Kidney glomerular epithelial cell (primary cell): ENCODE data around the gene PPARGC1A.

Experiments used
- DNase-seq: peaks from one replicate; lab custom pipeline; 2025; lab: John Stamatoyannopoulos, UW

PPARGC1A gene

GRCh38 chr4:23774909-23775308 lies 114.9 kb downstream of the PPARGC1A start:
- no peak for DNase-seq

DNA sequence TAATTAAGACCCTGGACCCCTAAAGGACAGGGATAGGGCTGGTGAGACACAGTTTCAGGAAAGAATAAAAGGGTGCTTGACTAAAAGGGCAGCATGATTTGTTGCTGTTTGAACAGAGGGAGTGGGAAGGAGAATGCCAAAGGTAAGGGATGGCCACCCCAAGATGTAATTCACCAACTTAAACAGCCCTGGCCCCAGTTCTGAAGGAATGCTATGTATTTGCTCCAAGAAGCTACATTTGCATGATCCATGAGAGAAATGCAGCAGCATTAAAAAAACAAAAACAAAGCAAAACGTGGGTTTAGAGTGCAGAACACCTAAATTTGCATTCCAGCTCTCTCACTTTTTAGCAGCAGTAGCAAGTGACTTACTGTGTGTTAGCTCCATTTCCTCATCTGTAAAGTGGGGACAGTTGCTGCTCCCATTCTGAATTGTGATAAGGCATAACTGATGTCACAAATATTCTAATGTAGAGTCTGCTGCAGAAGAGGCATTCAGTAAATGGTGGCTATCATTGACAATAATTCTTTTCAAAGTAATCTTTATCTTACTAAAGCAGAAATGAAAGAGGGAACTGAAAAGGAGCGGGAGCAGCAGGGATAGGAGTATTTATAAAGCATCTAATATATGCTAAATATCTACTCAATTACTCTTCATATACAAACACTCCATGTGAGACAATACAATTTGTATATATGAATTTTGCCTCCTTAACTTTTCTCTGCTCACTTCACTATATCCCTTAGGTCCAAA lies 115.8 kb downstream of the PPARGC1A start:
- no peak for DNase-seq

DNA sequence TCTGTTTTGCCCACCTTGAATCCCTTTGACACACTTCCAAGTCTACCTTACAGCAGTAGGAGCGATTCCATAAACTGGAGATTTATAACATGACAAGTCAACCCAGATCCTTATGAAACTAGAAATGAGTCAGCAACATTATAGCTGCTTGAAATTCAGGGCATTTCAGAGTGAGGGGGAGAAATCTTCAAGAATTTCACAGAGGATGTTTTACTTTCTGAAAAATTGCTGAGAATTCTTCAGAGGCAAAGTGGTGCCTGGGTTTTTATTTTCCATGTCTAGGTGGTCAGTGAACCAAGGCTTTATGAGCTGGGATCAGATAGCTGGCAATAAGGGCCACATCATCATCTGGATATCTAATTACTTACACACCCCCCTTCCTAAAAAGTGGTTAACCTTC lies 119.8 kb downstream of the PPARGC1A start:
- peak; percentile 78 for DNase-seq

- no peak for DNase-seq
Measured at GRCh38 chr4:23769406-23769805, 120.4 kb downstream of the PPARGC1A start.

- DNase-seq, result peak; percentile 20
Measured at GRCh38 chr4:23768541-23768940, 121.3 kb downstream of the PPARGC1A start.

DNA sequence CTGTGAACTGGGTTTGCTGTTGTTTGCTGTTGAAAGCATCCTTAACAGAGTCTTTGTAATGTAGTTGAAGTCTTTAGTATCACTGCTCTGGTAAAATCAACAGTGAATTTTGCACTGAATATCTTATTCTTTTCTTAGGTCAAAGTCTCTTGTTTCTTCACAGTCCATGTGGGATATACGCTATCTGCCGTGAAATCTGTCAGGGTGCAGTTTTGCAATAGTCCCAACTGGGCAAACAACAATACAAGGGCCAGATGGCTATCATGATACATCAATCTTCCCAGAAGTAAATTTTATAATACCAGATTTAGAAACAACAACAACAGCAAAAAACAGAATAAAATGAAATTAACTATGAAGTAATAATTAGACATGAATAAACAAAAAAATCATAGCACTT lies 123.5 kb downstream of the PPARGC1A start:
- no peak for DNase-seq

DNA sequence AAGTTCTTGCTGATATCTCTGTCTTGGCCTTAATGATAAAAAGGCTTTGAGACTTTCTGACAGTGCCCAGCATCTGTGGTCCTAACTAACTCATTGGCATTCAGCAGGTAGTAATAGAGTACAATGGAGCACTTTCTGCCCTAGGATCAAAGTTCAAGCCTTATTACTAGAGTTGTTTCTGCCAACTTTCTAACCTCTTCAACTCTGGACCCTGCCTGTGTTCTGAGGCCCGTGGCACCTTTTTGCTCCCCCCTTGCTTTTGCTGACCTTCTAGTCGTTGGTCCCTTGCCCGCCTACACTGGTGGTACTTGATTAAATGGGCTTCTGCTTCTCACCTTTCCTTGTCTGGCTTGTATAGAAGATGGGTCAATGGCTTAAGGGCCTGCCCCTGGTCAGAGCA lies 126.3 kb downstream of the PPARGC1A start:
- DNase-seq, result no peak

GRCh38 chr4:23762551-23762950 lies 127.3 kb downstream of the PPARGC1A start:
- no peak for DNase-seq

DNA sequence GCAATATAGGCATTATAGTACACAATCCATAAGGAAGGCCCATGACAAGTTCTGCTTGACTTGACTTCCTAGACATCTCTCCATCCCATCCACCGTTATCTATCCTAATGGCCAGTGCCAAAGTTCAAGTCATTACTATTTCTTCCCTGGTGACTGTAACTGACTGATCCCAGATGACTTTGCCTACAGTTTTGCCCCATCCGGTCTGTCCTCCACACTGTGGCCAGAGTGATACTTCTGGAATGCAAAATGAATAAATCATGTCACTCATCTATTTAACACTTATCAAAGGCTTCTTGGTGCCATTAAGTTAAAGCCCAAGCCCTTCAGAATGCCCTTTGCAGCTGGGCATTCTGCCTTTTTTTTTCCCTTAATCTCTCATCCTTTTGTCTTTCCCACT lies 130.8 kb downstream of the PPARGC1A start:
- DNase-seq, result no peak

- no peak for DNase-seq
Measured at GRCh38 chr4:23754688-23755087, 135.2 kb downstream of the PPARGC1A start.

GRCh38 chr4:23750125-23750524 lies 139.7 kb downstream of the PPARGC1A start:
- DNase-seq, result no peak

- no peak for DNase-seq
Measured at GRCh38 chr4:23747281-23747735, 142.5 kb downstream of the PPARGC1A start.

- no peak for DNase-seq
Measured at GRCh38 chr4:23746672-23747071, 143.2 kb downstream of the PPARGC1A start.

- no peak for DNase-seq
Measured at GRCh38 chr4:23746027-23746426, 143.8 kb downstream of the PPARGC1A start.

DNA sequence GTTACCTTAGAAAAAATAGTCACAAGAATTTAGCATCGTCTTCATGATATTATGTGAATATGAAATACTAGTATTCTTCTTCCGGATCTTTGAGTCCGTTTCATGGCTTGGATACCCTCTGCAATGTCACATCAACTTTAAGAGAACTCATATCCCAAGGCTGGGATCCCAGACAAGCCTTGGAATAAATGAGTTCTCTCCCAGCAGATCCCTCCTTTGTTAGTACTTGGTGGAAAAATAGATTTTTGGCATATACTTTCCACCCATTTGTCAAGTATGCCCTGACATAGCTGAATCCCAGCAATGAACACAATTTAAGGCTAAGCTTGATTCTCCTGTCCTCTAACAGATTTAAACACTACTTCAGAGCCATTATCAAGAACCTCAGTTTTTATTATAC lies 144.5 kb downstream of the PPARGC1A start:
- no peak for DNase-seq
